NCI-H748 (cell line): ENCODE results near the gene GFI1B.
"Not testable (repeated sequence)": the region's sequence is repeated elsewhere in the genome, so short reads cannot be mapped to it uniquely, and the experiment has no call there.

Experiments used
- DNase-seq: peaks from one replicate; lab custom pipeline; 2025; ENCODE audit not compliant: unreplicated experiment; lab: John Stamatoyannopoulos, UW

GFI1B gene

DNA sequence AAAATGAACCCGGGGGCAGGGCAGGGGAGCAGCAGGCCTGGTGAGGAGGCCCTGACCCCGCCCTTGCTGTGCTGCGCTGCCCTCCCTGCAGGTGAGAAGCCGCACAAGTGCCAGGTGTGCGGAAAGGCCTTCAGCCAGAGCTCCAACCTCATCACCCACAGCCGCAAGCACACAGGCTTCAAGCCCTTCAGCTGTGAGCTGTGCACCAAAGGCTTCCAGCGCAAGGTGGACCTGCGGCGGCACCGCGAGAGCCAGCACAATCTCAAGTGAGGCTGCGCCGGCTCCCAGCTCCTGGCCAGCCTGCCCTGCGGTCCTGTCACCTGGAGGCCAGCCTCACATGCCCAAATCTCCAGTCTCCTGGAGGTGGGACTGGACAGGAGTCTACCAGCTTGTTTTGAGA, 12.3 kb downstream of the GFI1B start:
- no peak for DNase-seq

DNA sequence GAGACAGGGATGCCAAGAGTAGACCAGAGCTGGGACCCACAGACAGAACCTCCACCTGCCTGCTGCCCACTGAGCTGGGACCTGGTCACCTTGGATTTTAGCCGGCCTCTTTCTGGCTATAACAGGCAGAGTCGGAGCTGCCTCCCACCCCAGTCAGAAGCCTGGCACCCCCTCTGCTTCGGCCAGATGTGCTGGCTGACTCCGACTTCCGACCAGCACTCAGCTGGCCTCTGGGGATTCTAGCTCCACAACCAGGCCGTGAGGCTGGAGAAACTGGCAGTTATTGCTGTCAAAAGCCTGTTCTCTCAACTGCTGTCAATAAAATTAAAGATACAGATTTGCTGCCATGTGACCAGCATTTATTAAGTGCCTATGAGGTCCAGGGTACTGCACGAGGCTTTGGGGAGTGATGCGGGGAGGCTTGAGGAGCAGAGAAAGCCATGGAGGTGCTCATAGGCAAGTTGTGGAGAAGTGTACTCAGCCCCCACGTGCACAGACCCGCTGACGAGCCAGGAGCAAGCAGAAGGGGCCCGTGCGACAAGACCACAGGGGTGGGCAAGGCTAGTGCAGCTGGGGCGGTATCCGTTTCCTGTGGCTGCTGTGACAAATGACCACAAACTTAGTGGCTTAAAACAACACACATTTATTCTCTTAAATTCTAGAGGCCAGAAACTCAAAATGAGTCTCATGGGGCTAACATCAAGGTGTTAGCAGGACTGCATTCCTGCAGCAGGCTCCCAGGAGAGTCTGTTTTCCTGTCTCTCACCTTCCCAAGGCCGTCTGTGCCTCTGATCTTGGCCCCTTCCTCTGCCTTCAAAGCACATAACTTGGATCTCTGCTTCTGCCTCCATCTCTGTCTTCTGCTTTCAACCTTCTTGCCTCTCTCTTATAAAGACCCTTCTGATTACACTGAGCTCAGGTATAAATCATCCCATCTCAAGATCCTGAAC, 13.1 kb downstream of the GFI1B start:
- no peak for DNase-seq

DNA sequence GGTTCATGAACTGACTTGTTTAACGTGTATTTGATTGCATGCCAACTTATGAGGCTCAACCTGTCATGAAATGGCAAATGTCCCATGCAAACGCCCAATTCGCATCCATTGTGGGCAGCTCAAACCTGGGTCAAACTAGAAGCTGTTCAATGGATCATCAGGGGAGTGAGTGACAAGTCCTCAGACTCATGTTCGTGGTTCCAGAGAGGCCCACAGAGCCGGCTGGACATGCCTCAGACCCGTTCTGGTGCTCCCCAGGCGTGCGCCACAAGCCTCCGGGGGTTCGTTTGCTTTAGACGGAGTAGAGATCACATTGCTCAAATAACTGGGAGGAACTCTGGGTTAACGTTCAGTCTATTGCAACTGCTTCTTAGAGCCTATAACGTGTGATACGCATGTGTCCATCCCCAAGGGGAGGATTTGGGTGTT, 15.0 kb downstream of the GFI1B start:
- no peak for DNase-seq

DNA sequence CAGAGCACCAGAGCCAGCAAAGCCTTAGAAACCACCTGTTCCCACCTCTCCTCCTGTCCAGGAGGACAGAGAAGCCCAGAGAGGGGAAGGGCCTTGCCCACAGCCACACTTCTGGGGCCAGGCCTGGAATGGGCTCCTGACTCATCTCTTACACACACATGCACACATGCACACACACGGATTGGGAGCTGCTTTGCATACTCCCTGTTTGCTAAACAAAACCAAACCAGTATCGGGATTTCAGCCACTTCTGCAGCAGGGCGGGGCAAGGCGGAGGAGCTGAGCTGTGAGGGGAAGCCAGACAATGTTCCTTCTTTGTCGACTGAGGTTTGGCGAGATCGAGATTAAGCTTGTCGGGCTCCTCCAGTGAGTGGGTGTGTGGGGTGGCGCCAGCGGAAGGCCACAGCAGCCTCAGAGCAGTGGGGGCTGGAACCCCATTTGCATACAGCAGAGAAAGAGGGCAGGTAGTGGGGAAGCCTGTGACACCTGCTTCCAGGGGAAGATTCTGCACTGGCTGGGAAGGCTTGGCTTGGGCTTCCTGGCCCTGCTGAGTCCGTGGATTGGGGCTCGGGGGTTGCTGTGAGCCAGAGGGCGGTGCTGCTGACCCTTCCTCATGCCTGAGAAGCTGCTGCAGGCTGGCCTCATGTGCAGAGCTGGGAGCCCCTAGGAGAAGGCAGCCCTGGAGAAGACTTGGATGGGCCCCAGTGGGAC, 16.1 kb downstream of the GFI1B start:
- no peak for DNase-seq

DNA sequence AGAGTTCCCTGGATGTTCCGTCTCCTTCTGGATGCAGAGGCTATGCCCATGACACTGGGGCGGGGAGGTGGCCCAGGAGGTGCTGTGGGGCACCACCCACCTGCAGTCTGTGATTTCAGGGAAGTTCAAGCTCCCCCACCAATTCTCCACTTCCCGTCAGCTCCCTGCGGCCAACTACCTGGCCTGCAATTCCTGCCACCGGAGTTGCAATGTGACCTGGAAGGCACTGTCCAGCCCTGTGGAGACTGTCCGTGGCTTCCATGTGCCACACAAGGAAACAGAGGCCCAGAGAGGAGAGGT, 16.6 kb downstream of the GFI1B start:
- no peak for DNase-seq

DNA sequence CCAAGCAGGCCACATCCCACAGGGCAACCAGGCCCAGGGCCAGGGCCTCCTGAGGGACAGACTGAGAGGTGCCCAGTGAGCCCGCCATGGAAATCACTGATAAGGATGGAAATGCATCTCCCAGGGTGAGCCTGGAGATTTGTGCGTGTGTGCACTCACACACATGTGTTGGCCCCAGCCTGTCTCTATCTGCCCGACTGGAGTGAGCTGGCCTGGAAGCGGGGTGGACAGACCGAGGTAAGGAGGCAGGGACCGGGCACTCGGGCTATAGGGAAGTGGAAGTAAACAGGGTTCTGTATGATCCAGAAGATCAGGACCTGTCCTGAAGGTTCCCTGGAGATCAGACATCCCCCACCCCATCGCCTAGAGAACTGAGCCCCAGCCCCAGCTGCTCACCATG, 17.4 kb downstream of the GFI1B start:
- DNase-seq: no peak

DNA sequence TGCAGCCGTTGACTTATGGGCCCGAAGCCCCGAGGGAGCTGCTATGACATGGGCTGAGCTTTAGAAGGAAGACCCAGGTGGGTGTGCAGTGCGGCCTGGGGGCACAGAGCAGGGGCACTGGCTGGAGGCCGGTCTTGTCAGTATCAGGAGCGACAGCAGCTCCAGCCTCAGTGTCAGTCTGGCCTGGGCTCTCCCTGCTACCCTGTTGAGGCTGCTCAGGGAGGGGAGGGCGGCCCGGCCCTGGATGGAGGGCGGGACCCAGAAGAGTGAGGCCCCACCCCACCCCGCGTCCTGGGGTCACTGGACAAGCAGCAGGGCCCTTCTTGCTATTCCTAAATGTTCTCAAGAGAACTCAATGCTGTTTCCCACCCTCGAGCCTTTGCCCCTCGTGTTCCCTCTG, 18.0 kb downstream of the GFI1B start:
- no peak for DNase-seq

DNA sequence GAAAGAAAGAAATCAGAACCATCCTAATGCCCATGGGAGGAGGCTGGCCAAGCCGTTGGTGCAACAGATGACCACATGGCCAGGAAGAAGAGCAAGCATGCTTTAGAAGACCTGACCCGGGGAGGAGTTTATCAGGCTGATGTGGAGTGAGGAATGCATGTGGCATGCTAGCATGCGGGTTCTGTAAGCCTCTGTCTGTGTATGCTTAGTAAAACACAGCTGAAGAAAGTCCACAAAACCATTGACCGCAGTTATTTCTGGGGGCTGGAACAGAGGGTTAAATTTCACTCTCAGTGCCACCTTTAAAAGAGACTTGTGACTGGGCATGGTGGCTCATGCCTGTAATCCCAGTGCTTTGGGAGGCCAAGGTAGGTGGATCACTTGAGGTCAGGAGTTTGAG, 19.1 kb downstream of the GFI1B start:
- no peak for DNase-seq

DNA sequence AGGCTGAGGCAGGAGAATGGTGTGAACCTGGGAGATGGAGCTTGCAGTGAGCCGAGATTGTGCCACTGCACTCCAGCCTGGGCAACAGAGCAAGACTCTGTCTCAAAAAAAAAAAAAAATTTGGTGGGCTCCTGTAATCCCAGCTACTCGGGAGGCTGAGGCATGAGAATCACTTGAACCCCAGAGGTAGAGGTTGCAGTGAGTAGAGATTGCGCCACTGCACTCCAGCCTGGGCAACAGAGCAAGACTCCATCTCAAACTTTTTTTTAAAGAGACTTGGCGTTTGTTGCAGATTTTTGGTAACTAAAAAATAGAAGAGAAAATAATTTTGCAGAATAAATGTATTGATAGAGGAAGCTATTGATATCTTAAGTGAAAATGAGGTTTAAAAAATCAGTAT, 19.7 kb downstream of the GFI1B start:
- not testable (repeated sequence) for DNase-seq

DNA sequence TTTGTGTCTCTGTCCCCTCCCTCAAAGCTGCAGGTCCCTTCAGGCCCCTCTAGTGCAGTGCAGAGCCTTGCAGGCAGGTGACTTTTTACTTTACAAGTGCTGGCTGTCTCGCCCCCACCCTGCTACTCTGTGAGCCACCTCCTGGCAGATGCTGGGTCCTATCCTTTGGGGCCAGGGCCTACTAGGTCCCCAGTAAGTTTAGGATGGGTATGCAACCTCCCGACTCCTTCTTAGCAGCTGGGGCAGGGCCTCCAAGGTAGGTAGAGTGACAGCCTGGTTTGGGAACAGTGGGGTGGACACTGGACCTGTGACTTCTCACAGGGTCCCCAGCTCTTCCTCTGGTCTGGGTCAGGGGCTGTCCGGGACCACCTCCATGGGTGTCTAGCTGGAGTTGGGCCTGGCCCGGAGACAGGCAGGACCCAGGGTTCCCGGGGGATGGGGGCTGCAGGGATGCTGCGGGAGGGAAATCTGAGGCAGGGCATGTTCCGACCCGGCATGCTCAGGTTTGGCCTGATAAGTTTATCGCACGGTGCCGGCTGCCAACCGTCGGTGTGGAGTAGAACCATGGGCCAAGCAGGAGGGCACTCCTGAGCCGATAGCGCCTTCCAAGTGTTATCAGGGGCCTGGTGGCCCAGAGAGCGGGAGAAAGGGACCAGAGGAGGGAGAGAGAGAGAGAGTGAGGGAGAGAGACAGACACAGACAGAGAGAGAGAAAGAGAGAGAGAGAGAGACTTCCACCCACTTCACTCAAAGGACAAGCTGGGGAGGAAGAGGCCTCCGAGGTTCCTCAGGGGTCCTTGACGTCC, 20.5 kb downstream of the GFI1B start:
- no peak for DNase-seq

DNA sequence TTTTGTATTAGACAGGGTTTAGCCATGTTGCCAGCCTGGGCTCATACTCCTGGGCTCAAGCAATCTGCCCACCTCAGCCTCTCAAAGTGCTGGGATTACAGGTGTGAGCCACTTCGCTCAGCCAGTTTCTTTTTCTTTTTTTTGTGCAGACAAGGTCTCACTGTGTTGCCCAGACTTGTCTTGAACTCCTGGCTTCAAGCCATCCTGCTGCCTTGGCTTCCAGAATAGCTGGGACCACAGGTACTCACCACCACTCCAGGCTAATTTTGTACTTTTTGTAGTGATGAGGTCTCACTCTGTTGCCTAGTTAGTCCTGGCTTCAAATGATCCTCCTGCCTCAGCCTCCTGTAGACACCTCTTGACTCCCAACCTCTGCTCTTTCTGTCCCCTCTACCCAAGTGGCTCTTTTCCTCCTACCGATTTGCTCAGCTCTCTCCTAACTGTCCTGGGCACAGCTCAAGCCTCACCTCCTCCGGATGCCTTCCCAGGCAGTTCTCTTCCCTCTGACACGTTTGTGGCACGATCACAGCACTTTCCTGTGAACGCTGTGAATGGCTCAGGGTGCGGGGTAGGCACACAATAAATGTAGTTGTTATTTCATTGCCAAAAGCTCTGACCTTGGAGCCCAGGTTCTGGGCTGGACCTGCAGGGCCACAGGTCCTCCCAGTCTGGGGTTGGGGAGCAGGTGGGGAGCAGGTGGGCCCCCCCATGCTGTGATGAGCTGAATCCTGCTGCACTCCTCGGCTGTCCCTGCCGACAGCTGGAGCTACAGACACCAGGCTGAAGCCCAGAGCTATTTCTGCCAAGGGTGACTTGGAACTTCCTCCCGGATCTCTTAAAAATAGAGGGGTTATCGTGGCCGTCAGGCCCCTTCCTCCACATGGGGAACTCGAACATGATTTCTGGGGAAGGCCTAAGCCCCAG, 23.9 kb downstream of the GFI1B start:
- no peak for DNase-seq

DNA sequence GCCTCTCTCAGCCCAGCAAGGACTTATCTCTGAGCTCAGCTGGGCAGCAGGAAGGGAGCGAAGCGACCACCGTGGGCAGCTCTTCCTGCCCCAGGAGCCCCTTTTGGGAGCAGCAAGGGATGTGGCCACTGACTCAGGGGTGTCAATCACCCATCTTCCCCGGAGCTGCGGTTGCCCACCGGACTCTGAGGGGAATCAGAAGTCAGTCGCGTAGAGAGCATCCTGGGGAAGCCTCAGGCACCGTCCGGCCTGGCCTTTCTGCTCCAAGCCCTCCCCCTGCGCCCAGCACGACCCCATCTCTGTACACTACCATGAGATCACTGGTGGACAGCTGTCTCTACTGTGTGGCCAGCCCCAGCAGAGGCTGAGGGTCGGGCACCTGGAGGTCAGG, 24.6 kb downstream of the GFI1B start:
- DNase-seq: no peak

DNA sequence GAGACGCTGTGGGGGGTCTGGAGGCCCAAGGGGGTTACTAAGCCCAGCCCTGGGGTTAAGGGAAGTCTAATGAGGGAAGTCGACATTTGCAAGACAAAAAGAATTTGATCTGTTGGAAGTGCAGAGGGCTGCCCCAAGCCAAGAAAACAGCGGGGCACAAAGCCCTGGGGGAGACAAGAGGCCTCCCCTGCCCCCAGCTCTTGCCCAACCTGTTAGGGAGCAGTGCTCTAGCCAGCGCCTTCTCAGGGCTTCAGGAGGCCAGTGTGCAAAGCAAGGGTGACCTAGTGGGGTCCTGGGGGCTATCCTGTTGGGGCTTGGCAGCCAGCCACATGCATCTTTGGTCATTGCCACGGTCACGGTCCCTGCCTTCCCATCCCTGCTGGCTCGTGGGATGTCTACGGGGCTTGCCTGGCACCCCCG, 25.2 kb downstream of the GFI1B start:
- DNase-seq: no peak

DNA sequence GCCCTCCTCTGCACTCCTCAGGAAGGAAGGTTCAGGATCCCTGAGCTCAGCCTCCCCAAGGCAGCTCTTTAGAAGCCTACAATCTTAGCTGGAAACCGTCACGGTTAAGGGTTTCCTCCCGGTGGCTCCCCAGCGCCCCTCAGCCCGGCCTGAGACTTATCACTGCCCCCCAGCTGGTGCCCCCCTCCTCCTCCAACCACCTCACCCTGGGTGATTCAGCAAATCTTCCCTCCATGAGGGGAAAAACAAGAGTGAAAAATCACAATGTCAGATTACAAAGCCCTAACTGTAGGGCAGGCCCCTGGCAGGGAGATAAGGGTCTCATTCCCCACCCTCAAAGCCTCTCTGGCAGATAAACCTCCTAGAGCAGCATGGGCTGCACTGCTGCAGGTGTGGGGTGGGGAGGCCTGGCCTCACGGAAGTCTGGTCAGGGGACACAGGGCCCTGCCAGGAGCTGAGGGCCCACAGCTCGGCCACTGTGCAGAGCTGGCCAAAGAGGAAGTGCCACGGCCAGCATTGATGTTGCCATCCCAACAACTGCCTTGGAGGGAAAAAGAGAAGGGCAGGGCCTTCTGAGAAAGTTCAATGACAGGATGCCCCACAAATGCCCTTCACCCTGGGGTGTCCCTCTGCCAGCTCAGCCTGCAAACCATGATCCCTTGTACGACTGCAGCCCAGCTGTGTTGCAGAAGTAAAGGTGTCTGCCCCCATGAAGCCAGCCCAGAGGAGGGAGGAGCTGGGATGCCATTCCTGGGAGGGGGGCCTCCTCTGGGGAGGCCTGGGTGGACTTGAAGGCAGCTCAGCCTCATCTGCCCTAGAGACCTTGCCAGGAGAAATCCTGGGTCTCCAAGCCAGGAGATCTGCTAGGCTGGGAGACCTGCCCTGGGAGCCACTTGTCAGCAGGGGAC, 25.9 kb downstream of the GFI1B start:
- DNase-seq: no peak

DNA sequence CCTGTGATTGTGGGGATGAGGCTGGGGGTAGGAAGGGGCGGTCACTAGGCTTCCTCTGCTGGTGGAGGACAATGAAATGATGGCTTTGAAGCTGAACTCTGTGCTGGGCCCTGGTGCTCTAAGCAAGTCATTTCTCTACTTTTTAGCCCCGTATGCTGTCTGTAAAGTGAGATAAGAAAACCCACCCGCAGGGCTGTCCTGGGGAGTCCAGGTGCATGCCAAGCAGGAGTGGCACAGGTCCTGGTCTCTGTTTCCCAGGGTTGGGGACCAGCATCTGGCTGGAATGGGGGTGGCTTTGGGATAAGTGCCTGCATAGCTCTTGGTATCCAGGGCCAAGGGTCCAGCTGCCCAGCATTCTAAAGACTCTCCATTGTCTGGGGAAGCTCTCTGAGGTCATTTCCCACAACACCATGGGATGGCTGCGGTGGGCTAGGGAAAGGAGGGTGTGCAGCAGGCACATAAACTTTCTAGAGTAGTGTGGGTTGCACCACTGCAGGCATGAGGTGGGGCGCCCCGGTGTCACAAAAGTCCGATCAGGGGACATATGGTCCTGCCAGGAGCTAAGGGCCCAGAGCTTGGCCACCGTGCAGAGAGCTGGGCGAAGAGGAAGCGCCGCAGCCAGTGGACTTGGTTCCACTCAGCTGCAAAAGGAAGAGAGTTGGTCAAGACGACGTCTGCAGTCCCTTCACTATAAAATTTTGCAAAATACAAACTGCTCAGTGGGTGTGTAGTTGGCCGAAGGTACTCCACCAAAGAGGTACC, 26.7 kb downstream of the GFI1B start:
- DNase-seq: no peak

DNA sequence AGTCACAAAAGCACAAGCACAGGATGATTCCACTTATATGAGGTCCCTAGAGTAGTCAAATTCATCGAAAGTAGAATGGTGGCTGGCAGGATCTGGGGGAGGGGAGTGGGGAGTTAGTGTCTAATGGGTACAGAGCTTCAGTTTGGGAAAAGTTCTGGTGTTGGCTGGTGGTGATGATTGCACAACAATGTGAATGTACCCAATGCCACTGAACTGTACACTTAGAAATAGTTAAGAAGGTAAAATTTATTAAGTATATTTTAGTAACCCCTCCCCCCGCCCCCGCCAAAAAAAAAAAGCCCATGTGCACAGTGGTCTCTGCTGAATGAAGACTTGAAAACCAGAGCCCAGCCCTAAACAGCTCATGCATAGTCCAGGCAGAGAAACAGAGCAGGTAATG, 27.5 kb downstream of the GFI1B start:
- no peak for DNase-seq

DNA sequence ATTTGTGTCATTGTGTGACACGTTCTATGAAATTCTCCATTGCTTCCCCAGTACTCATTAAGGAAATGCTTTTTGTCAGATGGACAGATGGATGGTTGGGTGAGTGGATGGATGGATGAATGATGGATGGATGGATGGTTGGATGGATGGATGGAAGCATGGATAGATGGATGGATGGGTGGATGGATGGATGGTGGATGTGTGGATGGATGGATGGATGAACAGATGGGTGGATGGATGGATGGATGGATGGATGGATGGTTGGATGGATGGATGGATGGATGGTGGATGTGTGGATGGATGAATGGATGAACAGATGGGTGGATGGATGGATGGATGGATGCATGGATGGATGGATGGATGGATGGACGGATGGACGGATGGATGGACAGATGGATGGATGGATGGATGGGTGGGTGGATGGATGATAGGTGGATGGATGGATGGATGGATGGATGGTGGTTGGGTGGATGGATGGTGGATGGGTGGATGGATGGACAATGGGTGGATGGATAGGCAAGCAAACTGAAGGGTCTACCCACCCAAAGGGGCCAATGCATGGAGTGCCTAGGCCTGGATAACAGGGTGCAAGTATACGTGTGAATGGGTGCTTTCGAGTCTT, 28.3 kb downstream of the GFI1B start:
- DNase-seq: no peak

DNA sequence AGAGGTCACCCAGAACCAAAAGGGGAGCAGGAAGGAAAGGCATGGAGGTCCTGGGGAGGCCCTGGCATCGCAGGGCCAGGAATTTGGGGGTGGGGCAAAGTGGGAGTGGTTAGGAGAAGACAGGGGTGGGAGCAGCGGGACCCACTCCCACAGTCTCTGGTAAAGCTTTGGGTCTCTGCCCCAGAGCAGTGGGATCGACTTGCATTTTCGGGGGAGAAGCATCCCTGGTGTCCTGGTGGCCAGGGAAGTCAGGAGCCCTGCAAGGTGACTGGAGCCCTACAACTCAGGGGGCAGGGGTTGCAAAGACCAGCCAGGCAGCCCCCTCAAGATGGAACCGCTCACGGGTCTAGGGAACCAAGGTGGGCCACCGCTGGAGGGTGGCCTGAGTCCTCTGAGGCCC, 29.9 kb downstream of the GFI1B start:
- DNase-seq: no peak
